Endothelial cell of umbilical vein (primary cell): ENCODE measurements around the gene UQCR10. TPM values are rescaled to one million over a fixed set of nuclear protein-coding genes. Genes with fewer than 3 reads are reported as not detected.

Experiments used
- BruUV-seq: library from RNA; stranded (reverse); fragments of 400-500 nt; replicated peaks from 2 replicates; lab custom pipeline; 2021; lab: Mats Ljungman, UMichigan
- CTCF ChIA-PET: fragments of 300-600, 350-600 bp; sonication (Branson Sonifier 250); formaldehyde crosslinking; loops from one replicate; lab custom pipeline; 2021; ENCODE audit warnings: antibody characterized with exemption, inconsistent platforms; lab: Charles Lee
- POLR2A ChIA-PET: fragments of 300-600, 350-600 bp; sonication (Branson Sonifier 250); formaldehyde crosslinking; loops from one replicate; lab custom pipeline; 2021; ENCODE audit warnings: antibody characterized with exemption, inconsistent platforms; lab: Charles Lee
- DNase-seq: peaks from one replicate; pipeline ENCODE4 v3.0.0-alpha.2; 2011; ENCODE audit warnings: low read depth, low spot score
- FAIRE-seq: peaks from 2 replicates; lab custom pipeline; 2011; peaks lifted over from hg19 to GRCh38; lab: Jason Lieb, UNC
- H2AFZ ChIP-seq: 2 replicates; pipeline ENCODE4 v1.6.0; 2012; ENCODE audit warnings: low read depth, low read length, control low read depth, inconsistent platforms
- H3K27ac ChIP-seq: 2 replicates; pipeline ENCODE4 v1.5.1; 2011; ENCODE audit warnings: low read depth, mild to moderate bottlenecking, control low read depth, low read length, moderate library complexity; ENCODE audit not compliant: insufficient read depth
- H3K27me3 ChIP-seq, 2 experiments: 2 replicates each; pipeline versions ENCODE4 v1.6.0 to v1.6.1; 2011; ENCODE audit warnings: low read length in 2 of 2, mixed read lengths in 1 of 2; ENCODE audit not compliant: control insufficient read depth in 2 of 2, insufficient read depth in 2 of 2
- H3K36me3 ChIP-seq, 2 experiments: 2 replicates in 1 of 2; 3 replicates in 1 of 2; pipeline ENCODE4 v1.5.1; 2011; ENCODE audit warnings: low read length in 2 of 2, mild to moderate bottlenecking in 1 of 2, moderate library complexity in 1 of 2; ENCODE audit not compliant: control insufficient read depth in 2 of 2, insufficient read depth in 2 of 2; ENCODE audit errors: extremely low read depth in 1 of 2
- H3K4me1 ChIP-seq: 3 replicates; pipeline ENCODE4 v1.5.1; 2011; ENCODE audit warnings: mild to moderate bottlenecking, low read length; ENCODE audit not compliant: control insufficient read depth, insufficient read depth; ENCODE audit errors: extremely low read depth
- H3K4me2 ChIP-seq: 2 replicates; pipeline ENCODE4 v1.6.1; 2011; ENCODE audit warnings: low read length, control low read depth, mixed read lengths; ENCODE audit not compliant: insufficient read depth
- H3K4me3 ChIP-seq, 3 experiments: fragments of 200-600 bp in 1 of 3; sonication (generic), shearing (Covaris generic) in 1 of 3; replicated peaks in 1 of 3; 2 replicates each; pipeline ENCODE4 v1.5.1; 2011 to 2016; ENCODE audit warnings: control low read depth in 3 of 3, low read length in 3 of 3, mild to moderate bottlenecking in 2 of 3, inconsistent platforms in 1 of 3, low read depth in 1 of 3, moderate library complexity in 1 of 3; ENCODE audit not compliant: insufficient read depth in 1 of 3
- H3K79me2 ChIP-seq: 2 replicates; pipeline ENCODE4 v1.6.0; 2012; ENCODE audit warnings: low read length, inconsistent platforms; ENCODE audit not compliant: control insufficient read depth, insufficient read depth
- H3K9ac ChIP-seq: replicated peaks from 2 replicates; pipeline ENCODE3; 2011; ENCODE audit warnings: low read length, control low read depth; ENCODE audit not compliant: insufficient read depth; ENCODE audit errors: extremely low read depth
- H3K9me1 ChIP-seq: replicated peaks from 3 replicates; pipeline ENCODE4 v1.6.0; 2011; ENCODE audit warnings: mild to moderate bottlenecking, low read length; ENCODE audit not compliant: control insufficient read depth, insufficient read depth; ENCODE audit errors: extremely low read depth
- H3K9me3 ChIP-seq: replicated peaks from 2 replicates; pipeline ENCODE4 v1.5.1; 2012; ENCODE audit warnings: low read length, inconsistent platforms; ENCODE audit not compliant: control insufficient read depth, insufficient read depth
- H4K20me1 ChIP-seq: replicated peaks from 2 replicates; pipeline ENCODE3; 2011; ENCODE audit warnings: mild to moderate bottlenecking, low read length; ENCODE audit not compliant: control insufficient read depth, insufficient read depth; ENCODE audit errors: extremely low read depth
- EZH2 ChIP-seq: IDR thresholded peaks from 2 replicates; pipeline ENCODE4 v1.6.1; 2012; ENCODE audit warnings: borderline replicate concordance, low read depth, mild to moderate bottlenecking, moderate library complexity, low read length, inconsistent platforms; ENCODE audit not compliant: severe bottlenecking
- FOS ChIP-seq: IDR thresholded peaks from 2 replicates; pipeline ENCODE4 v1.6.1; 2011; ENCODE audit warnings: mild to moderate bottlenecking, low read length, moderate library complexity, borderline replicate concordance; ENCODE audit not compliant: insufficient read depth
- GATA2 ChIP-seq: IDR thresholded peaks from 2 replicates; pipeline ENCODE4 v1.7.0; 2011; ENCODE audit warnings: low read depth, mild to moderate bottlenecking, moderate library complexity, mixed read lengths, low read length; ENCODE audit not compliant: insufficient read length, insufficient read depth
- JUN ChIP-seq: IDR thresholded peaks from 2 replicates; pipeline ENCODE4 v1.6.1; 2011; ENCODE audit warnings: borderline replicate concordance, low read depth; ENCODE audit not compliant: insufficient read length, insufficient read depth
- MYC ChIP-seq: IDR thresholded peaks from one replicate; pipeline ENCODE4 v1.6.1; 2011; ENCODE audit warnings: mild to moderate bottlenecking, low read depth, low read length
- POLR2A ChIP-seq: IDR thresholded peaks from 2 replicates; pipeline ENCODE4 v1.6.1; 2012; ENCODE audit warnings: low read depth, mild to moderate bottlenecking, control low read depth, low read length
- POLR2AphosphoS5 ChIP-seq: IDR thresholded peaks from 2 replicates; pipeline ENCODE4 v1.6.1; 2012; ENCODE audit warnings: low read depth, mild to moderate bottlenecking, control low read depth, low read length, moderate library complexity; ENCODE audit not compliant: insufficient read depth
- dilution Hi-C: fragments of 300-500 bp; cut with MboI; formaldehyde crosslinking; loops from one replicate; pipeline ENCODE4 v1.15.0; 2019; ENCODE audit warnings: low sequenced_read_pairs; ENCODE audit not compliant: extremely low pct_ligation_motif_present
- intact Hi-C: fragments of 100-400 bp; cut with micrococcal nuclease; formaldehyde crosslinking; loops from one replicate; pipeline ENCODE4 v1.10.0; 2022
- polyA plus RNA-seq, 4 experiments: library from polyadenylated mRNA; depleted of rRNA in 3 of 4; stranded (reverse) in 3 of 4; unstranded in 1 of 4; fragments of >200 nt; gene quantifications; 2 replicates each; pipeline versions ENCODE4 v1.2.1 to v1.2.3, GENCODE V29; 2011 to 2012; ENCODE audit warnings: missing spikeins in 1 of 4
- total RNA-seq: library from RNA; stranded (reverse); gene quantifications from 2 replicates; pipeline ENCODE4 v1.2.3, GENCODE V29; 2021
- TF ChIP-seq, protein P1 (sequence below), 2 donors: IDR thresholded peaks; 1 replicate in 1 of 2; 2 replicates in 1 of 2; pipeline ENCODE4 v1.5.1; 2011; ENCODE audit warnings: low read length in 2 of 2, mild to moderate bottlenecking in 2 of 2, moderate library complexity in 2 of 2, control low read depth in 1 of 2, inconsistent platforms in 1 of 2, low read depth in 1 of 2; ENCODE audit not compliant: insufficient read depth in 1 of 2; ENCODE audit errors: extremely low read depth in 1 of 2
- TF ChIP-seq, protein P2 (sequence below): IDR thresholded peaks from 2 replicates; pipeline ENCODE4 v1.6.1; 2011; ENCODE audit not compliant: insufficient read depth, insufficient read length

Gene UQCR10
- total and polyA plus RNA-seq, 2 donors (not counting 3 experiments of a cell fraction or from before 2014, with no cell fraction given), result 96.6 to 196 TPM

DNA sequence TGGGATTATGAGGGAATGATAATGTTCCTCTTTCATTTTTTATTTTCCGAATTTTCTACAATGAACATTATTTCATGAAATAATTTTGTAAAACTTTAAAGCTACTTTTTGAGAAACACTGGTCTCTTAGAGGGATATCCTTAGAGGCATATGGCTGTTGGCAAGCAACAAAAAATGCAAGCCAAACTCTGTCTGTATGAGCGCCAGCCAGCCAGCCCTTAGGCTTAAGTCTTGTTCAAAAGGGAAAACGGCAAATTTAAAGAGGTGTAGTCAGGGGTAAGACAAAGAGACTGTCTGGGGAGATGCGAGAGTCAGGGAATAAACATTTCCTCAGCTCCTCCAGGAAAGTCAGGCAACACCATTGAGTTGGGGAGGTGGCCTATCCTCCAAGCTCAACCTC, 48.4 kb downstream of the UQCR10 start:
- Histone ChIP-seq H3K36me3 (peaks cover 14 to 21% of the 10 kb centered on the region in 2 experiments), H3K9me1 (no peaks in the 10 kb centered on the region), H4K20me1 (no peaks in the 10 kb centered on the region), H2AFZ (no peak overlapping the region), H3K4me3 (no peak overlapping the region), H3K4me2 (no peak overlapping the region), H3K4me1 (no peaks in the 10 kb centered on the region), H3K27me3 (no peaks in the 10 kb centered on the region), H3K79me2 (no peaks in the 10 kb centered on the region), H3K9ac (no peak overlapping the region), H3K9me3 (no peaks in the 10 kb centered on the region), H3K27ac (no peak overlapping the region)
- no TSS peak for BruUV-seq
- intact Hi-C loops (no loop called here), dilution Hi-C loops (no loop called here)
- TF ChIP-seq POLR2AphosphoS5 (no peak), FOS (no peak), MYC (no peak), JUN (no peak), EZH2 (no peak), GATA2 (no peak), POLR2A (no peak)
- TF ChIP-seq, protein P1, sequence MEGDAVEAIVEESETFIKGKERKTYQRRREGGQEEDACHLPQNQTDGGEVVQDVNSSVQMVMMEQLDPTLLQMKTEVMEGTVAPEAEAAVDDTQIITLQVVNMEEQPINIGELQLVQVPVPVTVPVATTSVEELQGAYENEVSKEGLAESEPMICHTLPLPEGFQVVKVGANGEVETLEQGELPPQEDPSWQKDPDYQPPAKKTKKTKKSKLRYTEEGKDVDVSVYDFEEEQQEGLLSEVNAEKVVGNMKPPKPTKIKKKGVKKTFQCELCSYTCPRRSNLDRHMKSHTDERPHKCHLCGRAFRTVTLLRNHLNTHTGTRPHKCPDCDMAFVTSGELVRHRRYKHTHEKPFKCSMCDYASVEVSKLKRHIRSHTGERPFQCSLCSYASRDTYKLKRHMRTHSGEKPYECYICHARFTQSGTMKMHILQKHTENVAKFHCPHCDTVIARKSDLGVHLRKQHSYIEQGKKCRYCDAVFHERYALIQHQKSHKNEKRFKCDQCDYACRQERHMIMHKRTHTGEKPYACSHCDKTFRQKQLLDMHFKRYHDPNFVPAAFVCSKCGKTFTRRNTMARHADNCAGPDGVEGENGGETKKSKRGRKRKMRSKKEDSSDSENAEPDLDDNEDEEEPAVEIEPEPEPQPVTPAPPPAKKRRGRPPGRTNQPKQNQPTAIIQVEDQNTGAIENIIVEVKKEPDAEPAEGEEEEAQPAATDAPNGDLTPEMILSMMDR (IDR thresholded peaks at IDR 0.05; ENCODE audit: extremely low read depth in 1 of 2, insufficient read depth in 1 of 2, low read depth in 1 of 2, low read length in 2 of 2), result no peak
- TF ChIP-seq, protein P2, sequence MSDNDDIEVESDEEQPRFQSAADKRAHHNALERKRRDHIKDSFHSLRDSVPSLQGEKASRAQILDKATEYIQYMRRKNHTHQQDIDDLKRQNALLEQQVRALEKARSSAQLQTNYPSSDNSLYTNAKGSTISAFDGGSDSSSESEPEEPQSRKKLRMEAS, result no peak
- FAIRE-seq (no peak), DNase-seq (no peak)
- ChIA-PET POLR2A (no interaction called here), CTCF (interaction anchor here (4.2 kb wide), 1 partner anchor 189 kb away, joined by 25 read pairs; no protein-coding TSS in a partner anchor)
